BE2C (cell line): Measurements from ENCODE around the gene CD300LD.
A peak's percentile ranks its signal among the peaks of the same experiment; 100 is the strongest.

Experiments
- DNase-seq: peaks from one replicate; pipeline ENCODE4 v3.0.0-alpha.2; 2020
- H3K27me3 ChIP-seq: fragments of 250-450 bp; sonication (Bioruptor Pico); 2 replicates; pipeline ENCODE4 v1.5.1; 2020; ENCODE audit warnings: mild to moderate bottlenecking
- H3K36me3 ChIP-seq: fragments of 250-450 bp; sonication (Bioruptor Pico); 2 replicates; pipeline ENCODE4 v1.5.1; 2020; ENCODE audit warnings: mild to moderate bottlenecking
- H3K4me1 ChIP-seq: fragments of 250-450 bp; sonication (Bioruptor Pico); 2 replicates; pipeline ENCODE4 v1.5.1; 2020
- H3K4me3 ChIP-seq: 2 replicates; pipeline ENCODE4 v1.5.1; 2011; ENCODE audit warnings: low read depth, low read length
- H3K9me3 ChIP-seq: fragments of 250-450 bp; sonication (Bioruptor Pico); 2 replicates; pipeline ENCODE4 v1.5.1; 2020
- TF ChIP-seq, protein P1 (sequence below): IDR thresholded peaks from 2 replicates; pipeline ENCODE4 v1.5.1; 2012; ENCODE audit warnings: mild to moderate bottlenecking, low read depth, low read length

CD300LD gene

DNA sequence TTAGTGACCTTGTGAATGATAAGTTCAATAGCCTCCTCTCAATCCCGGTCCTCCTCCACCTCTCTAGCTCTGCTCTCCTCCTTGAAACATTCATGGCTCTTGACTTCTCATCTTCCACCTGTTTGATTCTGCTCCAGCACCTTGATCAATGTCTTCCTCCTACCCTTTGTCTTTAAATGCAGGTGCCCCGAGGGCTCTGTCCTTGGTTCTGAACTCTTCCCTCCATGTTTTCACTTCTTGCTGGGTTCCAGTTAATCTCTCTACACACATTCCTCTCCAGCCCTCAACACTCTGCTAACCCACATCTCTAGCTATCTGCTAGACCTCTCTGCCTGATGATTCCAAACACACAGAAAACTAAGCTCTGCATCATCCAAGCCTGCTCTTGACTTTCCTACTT is 18.0 kb upstream of the CD300LD start:
- no peaks in the 10 kb centered on the region for H3K9me3 ChIP-seq
- no peaks in the 10 kb centered on the region for H3K36me3 ChIP-seq
- H3K27me3 ChIP-seq: peaks cover 14% of the 10 kb centered on the region
- H3K4me1 ChIP-seq: no peaks in the 10 kb centered on the region; the same call in 1 of the 2 replicates
- H3K4me3 ChIP-seq: no peak overlapping the region
- TF ChIP-seq, protein P1, sequence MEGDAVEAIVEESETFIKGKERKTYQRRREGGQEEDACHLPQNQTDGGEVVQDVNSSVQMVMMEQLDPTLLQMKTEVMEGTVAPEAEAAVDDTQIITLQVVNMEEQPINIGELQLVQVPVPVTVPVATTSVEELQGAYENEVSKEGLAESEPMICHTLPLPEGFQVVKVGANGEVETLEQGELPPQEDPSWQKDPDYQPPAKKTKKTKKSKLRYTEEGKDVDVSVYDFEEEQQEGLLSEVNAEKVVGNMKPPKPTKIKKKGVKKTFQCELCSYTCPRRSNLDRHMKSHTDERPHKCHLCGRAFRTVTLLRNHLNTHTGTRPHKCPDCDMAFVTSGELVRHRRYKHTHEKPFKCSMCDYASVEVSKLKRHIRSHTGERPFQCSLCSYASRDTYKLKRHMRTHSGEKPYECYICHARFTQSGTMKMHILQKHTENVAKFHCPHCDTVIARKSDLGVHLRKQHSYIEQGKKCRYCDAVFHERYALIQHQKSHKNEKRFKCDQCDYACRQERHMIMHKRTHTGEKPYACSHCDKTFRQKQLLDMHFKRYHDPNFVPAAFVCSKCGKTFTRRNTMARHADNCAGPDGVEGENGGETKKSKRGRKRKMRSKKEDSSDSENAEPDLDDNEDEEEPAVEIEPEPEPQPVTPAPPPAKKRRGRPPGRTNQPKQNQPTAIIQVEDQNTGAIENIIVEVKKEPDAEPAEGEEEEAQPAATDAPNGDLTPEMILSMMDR: no peak
- DNase-seq: no peak

DNA sequence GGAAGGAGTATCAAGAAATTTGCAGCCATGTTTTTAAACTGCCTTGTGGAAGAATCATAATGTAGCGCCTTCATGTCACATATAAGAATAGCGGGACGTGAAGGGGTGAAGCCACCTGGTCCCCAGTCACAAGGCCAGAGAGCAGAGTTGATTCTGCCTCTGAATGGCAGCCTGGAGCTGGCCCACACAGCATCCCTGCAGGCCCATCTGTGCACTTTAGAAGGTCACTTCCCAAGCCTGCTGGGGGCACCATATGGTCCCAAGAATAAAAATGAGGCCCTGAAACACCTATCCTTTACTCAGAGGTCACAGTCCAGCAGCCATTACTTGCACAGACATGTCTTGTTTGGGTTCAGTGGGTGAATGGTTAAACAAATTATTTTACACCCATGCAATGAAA is 16.4 kb upstream of the CD300LD start:
- Histone ChIP-seq H3K9me3 (no peaks in the 10 kb centered on the region), H3K36me3 (no peaks in the 10 kb centered on the region), H3K4me1 (no peaks in the 10 kb centered on the region; the same call in 1 of the 2 replicates), H3K4me3 (no peak overlapping the region), H3K27me3 (peaks cover 14% of the 10 kb centered on the region; the same call in 1 of the 2 replicates)
- TF ChIP-seq, protein P1: no peak
- DNase-seq: no peak

DNA sequence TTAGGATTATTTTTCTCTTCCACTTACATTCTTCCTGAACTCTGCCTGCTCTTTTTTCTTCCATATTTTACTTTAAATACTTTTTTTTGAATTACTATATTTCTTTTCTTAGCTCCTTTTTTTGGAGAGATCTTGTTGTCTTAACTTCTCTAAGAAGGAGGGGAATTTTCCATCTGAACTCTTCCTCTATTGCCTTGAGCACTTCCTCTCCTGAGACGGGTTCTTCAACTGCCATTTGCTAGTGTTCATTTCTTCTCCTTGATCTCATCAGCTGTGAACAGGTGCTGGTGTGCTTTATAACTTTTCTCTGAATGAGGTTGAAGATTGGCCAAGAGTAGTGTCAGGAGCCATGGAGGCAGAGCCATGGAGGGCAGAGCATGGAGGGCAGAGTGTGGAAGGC is 15.1 kb upstream of the CD300LD start:
- no peaks in the 10 kb centered on the region; the same call in 1 of the 2 replicates for H3K4me1 ChIP-seq
- H3K9me3 ChIP-seq: no peaks in the 10 kb centered on the region
- DNase-seq: no peak
- H3K36me3 ChIP-seq: no peaks in the 10 kb centered on the region
- no peak overlapping the region for H3K4me3 ChIP-seq
- H3K27me3 ChIP-seq: peaks cover 14% of the 10 kb centered on the region; the same call in 1 of the 2 replicates
- TF ChIP-seq, protein P1: no peak

DNA sequence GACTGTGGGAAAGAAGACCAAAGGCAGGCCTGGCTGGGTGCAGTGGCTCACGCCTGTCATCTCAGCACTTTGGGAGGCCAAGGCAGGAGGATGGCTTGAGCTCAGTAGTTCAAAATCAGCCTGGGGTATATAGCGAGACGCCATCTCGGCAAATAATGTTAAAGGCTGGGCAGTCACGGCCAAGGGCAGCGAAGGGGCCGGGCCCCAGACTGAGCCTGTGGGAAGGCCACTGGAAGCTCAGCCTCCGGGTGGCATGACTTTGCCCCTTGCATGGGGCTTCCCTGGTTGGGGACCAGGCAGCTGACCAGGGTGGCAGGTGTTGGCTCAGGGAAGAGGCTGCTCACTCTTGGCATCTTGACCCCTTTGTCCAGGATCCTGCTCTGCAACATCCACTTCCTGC is 14.0 kb upstream of the CD300LD start:
- H3K27me3 ChIP-seq: peaks cover 7% of the 10 kb centered on the region; the same call in 1 of the 2 replicates
- H3K4me3 ChIP-seq: no peak overlapping the region
- no peaks in the 10 kb centered on the region for H3K36me3 ChIP-seq
- H3K4me1 ChIP-seq: no peaks in the 10 kb centered on the region; the same call in 1 of the 2 replicates
- H3K9me3 ChIP-seq: no peaks in the 10 kb centered on the region
- no peak for DNase-seq
- TF ChIP-seq, protein P1: no peak

DNA sequence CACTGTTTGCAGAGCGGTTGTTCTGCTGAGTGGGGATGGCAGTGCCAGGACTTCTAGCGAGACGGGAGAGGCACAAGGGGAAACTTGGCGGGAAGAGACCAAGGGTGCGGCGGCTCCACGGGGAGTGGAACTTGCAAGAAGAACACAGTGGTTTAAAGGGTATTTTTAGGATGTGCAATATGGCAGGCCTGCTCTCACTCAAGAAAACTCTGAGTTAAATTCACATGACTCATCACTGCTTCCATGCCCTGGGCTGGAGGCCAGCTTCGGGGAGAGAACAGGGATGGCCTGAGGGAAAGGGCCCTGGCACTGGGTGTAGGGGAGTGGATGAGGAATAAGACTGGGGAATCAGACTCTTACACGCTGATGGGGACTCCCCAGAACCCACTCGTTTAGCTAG is 13.3 kb upstream of the CD300LD start:
- Histone ChIP-seq H3K4me1 (no peaks in the 10 kb centered on the region; the same call in 1 of the 2 replicates), H3K9me3 (no peaks in the 10 kb centered on the region), H3K36me3 (no peaks in the 10 kb centered on the region), H3K27me3 (no peaks in the 10 kb centered on the region; the same call in 1 of the 2 replicates), H3K4me3 (no peak overlapping the region)
- peak; percentile 60 for DNase-seq
- TF ChIP-seq, protein P1: no peak

DNA sequence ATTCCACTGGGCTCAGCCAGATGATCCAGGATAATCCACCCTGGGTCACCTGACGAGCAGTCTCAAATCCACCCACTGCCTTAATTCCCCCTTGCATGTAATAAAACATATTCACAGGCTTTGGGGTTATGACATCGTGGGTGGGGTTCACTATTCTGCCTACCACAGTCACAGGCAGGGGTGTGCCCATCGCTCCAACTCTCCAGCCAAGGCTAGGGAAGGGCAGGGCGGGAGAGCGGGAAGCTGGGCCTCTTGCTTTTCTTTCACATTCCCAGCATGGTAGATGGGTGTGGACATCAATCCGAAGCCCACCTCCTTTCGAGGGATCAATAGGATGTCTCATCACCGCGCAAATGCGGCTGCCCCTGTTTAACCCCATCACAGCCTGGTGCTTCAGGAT is 12.7 kb upstream of the CD300LD start:
- TF ChIP-seq, protein P1: no peak
- H3K27me3 ChIP-seq: no peaks in the 10 kb centered on the region
- no peaks in the 10 kb centered on the region; the same call in 1 of the 2 replicates for H3K4me1 ChIP-seq
- H3K9me3 ChIP-seq: no peaks in the 10 kb centered on the region
- no peak for DNase-seq
- no peaks in the 10 kb centered on the region for H3K36me3 ChIP-seq
- H3K4me3 ChIP-seq: no peak overlapping the region
